Dermis blood vessel endothelial cell (primary cell): Measurements from ENCODE around the gene CEP44. TPM values are rescaled to one million over a fixed set of nuclear protein-coding genes. Genes with fewer than 3 reads are reported as not detected.
"Not testable (repeated sequence)": the region's sequence is repeated elsewhere in the genome, so short reads cannot be mapped to it uniquely, and the experiment has no call there.

Experiments used
- DNase-seq: peaks from one replicate; pipeline ENCODE4 v3.0.0; 2010
- total RNA-seq: library from RNA; depleted of rRNA; stranded (reverse); fragments of >200 nt; gene quantifications from 2 replicates; pipeline ENCODE4 v1.2.3, GENCODE V29; 2014

Gene CEP44
- total RNA-seq, 1 donor from 2014 or later, result 12.4 TPM

DNA sequence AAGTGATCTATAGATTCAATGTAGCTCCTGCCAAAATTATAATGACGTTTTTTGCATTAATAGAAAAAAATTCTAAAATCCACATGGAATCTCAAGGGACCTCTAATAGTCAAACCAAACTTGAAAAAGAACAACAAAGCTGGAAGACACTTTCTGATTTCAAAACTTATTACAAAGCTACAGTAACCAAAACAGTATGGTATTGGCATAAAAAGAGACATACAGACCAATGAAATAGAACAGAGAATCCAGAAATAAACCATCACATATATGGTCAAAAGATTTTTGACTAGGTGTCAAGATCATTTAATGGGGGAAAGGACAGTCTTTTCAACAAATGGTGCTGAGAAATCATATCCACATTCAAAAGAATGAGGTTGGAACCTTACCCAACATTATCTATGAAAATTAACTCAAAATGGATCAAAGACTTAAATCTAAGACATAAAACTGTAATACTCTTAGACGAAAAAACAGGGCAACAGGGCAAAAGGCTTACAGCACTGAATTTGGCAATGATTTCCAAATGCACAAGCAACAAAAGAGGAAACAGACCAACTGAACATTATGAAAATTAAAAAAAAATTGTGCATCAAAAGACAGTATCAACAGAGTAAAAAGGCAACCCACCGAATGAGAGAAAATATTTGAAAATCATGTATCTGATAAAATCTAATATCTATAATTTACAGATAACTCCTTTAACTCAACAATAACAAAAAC is 4.1 kb upstream of the CEP44 start:
- DNase-seq, result no peak

DNA sequence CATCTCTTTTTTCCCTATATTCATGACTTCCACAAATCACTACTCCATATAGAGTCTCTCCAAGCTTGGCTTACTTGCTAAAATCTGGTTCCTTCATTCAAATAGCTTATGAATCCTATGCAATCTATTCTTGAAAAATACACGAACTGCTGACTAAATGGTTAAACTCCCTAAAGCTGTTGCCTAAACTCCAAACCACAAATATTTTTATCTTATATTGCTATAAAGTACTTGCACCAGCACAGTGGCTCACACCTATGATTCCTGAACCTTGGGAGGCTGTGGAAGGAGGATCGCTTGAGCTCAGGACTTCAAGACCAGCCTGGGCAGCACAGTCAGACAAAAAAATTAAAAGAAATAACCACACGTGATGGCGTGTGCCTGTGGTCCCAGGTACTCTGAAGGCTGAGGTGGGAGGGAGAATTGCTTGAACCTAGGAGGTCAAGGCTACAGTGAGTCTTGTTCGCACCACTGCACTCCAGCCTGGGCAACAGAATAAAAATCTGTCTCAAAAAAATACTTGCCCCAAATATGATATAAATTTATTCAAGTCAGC is 2.5 kb upstream of the CEP44 start:
- DNase-seq, result no peak

DNA sequence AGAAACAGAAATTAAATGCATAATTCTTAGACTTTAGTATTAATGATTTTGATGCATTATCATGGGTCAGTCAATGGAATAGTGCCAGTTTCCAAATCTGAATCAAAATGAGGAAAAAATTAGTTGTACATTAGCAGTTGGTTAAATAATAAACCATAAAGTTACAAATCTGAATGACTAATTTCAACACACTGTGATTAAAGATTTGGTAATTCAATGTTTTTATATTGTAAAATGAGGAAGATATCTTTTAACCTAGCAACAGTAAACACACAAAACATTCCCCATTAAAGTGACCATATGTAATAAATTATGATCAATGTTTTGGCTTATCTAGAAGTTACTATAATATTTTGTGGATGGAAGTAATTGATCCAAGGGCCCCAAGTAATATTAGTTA is 1.8 kb upstream of the CEP44 start:
- no peak for DNase-seq

DNA sequence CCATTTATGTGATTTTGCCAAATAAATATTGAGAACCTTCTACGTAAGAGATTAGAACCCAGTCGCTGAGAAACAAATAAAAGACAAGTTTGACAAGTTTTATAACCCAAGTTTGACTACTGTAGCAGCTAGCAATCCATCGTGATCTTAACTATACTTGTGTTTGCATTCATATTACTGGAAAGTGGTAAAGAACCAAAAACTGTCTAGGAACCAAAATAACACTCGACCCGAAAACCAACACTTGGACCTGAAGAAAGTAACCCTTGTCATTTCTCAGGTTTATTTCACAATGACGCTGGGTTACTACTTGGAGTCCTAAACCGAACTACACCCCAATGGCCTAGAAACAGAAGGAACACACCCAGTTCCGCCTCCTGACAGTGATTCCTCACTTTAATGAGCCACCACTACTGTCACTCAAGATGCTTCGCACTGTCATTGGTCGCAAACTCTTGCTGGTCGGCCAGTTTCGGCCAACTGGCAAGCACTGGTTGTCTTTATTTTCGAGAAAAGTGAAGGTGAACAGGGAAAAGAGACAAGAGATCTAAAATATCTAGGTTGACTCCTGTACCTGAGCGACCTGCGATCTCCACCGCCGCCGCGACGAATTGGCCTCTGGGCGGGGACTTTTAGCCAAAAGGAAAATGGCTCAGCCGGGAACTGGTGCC is 740 bp upstream of the CEP44 start:
- peak; percentile 97 for DNase-seq

DNA sequence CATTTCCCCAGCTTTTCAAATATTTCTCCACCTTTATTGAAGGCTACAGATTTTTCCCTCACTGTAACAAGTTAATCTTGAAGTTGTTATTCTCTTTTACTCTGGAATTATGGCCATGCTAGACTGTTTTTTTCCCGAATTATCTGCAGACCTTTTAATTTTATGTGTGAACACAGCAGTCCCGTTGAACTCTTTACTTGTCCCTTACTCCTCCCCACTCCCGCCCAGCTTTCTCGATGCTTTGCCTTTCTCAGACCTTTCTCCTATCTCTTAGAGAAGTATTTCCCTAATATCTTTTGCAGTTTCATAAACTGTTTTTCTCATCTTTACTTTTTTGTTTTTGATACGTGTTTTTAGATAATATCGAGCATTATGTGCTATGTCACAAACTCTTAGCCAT is 776 bp downstream of the CEP44 start:
- no peak for DNase-seq

DNA sequence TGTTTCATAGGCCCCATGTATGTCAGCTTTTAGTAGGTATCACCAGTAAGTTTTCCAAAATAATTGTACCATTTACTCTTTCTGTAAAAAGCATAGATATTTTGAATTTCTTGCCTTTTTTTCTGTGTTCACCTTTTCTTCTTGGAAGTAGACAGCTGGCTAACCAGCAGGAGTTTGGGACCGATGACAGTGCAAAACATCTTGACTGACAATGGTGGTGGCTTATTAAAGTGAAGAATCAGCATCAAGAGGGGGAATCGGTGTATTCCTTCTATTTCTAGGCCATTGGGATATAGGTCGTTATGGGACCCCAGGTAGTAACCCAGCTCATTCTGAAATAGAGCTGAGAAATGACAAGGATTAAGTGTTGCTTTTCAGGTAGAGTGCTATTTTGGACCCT is 3.2 kb downstream of the CEP44 start:
- no peak for DNase-seq

DNA sequence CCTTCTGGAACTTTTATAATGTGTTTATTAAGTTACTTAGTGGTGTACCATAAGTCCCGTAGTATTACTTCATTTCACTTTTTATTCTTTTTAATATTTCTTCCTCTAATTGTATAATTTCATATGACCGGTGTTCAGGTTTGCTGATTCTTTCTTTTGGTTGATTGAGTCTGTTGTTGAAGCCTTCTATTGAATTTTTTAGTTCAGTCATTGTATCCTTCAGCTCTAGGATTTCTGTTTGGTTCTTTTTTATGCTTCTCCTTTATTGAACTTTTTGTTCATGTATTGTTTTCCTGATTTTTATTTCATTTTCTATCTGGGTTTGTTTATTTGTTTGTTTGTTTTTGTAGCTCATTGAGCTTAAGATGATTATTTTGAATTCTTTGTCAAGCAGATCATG is 8.8 kb downstream of the CEP44 start:
- peak; percentile 5 for DNase-seq

DNA sequence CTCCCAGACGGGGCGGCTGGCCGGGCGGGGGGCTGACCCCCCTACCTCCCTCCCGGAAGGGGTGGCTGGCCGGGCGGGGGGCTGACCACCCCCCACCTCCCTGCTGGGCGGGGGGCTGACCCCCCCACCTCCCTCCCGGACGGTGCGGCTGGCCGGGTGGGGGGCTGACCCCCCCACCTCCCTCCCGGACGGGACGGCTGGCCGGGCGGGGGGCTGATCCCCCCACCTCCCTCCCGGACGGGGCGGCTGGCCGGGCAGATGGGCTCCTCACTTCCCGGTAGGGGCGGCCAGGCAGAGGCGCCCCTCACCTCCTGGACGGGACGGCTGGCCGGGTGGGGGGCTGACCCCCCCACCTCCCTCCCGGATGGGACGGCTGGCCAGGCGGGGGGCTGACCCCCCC is 10.9 kb downstream of the CEP44 start:
- not testable (repeated sequence) for DNase-seq

GRCh38 chr4:174295142-174295541 is 11.4 kb downstream of the CEP44 start:
- not testable (repeated sequence) for DNase-seq

DNA sequence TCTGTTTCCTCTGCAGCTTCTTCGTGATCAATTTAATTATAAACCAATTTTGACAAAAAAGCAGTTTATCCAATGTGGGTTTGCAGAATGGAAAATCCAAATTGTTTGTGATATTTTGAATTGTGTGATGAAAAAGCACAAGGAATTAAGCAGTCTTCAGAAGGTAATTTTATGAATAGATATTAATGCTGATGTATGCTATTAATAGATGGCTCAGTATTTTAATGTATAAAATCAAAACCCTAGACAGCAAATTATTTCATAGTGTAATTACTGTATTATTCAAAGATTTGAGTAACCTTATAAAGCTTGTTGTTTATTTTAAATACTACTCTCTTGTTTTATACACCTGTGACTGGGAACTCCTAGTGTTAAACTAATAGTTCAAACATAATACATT is 20.0 kb downstream of the CEP44 start:
- DNase-seq, result no peak

DNA sequence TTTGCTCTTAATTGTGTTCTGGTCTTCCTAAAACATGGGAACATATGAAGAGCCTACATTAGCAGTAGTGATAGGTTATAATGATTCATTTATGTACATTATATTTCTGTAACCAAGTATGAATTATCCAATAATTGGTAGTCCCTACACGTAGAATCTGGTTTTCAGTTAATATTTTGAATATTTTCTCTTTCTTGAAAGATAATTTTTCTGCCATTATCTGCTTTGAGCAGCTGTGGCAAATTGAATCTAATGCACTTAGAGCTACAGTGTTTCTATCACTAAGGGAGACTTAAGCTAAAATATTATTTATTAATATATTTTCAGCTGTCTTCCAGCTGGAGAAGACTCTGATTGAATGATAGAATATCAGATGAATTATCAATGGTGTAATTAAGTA is 21.0 kb downstream of the CEP44 start:
- DNase-seq, result no peak

DNA sequence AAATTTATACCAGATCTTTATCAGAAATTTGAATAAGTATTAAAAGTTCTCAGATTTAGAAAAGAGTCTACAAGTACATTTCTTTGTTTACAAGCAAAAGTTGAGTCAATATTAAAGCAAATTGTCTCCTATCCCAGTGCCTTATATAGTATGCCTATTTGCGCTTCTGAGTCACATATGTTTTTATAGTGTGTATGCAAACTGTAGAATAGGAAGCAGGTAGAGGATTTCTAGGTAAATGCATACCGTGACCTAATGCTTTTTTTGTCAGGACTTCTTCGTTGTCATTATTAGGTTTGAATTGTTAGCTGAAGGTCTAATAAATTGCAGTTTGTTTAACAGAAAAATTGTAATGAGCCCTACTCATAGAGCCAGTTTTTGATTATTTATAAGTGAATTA is 22.2 kb downstream of the CEP44 start:
- DNase-seq, result no peak

GRCh38 chr4:174307694-174308093 is 24.0 kb downstream of the CEP44 start:
- no peak for DNase-seq

- DNase-seq, result no peak
Measured at GRCh38 chr4:174312993-174313392, 29.3 kb downstream of the CEP44 start.

GRCh38 chr4:174314274-174314673 is 30.6 kb downstream of the CEP44 start:
- DNase-seq, result no peak

DNA sequence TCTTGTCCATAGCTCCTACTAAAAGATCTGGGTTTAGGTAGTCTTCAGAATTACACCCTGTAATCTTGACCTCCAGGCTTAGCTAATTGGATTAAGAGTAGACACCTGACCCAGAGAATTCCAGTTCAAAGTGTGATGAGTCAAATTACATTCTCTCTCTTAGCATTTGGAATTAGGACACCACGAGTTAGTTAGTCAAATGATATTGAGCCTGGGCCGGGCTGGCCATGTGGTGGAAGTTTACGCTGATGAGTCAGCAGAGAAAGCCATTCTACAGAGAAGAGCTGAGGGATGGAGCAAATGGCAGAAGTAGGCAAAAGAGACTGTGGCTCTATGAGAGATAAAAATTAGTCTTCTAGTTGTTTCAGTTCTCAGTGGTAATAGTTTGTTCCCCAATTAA is 31.1 kb downstream of the CEP44 start:
- DNase-seq, result no peak

DNA sequence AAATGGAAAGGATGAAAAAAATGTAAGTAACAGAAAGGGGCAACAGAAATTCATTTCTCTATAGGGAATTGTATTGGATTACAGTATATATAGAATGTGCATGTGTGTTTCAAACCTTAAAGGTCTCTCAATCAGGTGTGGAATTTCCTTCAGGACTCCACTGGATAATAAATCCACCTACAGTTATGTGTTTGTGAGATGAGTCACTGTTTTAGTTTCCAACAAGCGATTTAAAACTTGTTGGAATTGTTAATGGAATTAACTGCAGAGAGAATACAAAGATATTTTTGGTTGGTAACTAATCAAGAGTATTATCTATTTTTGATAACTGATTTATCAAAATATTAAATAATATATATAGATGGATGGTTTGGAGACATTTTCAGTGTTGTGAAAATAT is 32.8 kb downstream of the CEP44 start:
- peak; percentile 6 for DNase-seq

DNA sequence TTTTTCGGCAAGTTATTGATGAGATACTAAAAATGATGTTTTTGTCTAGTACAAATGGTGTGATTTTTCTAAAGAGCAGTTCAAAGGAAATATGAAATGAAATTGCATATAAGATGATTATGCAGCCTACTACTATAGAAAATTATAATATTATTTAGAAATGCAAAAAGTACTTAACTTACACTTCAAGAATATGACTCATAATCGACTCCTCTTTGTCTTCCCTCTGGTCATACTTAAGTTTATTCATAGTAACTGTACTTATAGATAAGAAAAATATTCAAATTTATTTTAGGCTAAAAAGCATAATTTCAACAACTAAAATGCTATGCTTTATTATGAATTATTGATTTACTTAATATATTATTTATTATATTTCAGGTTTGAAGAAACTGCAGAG is 33.2 kb downstream of the CEP44 start:
- no peak for DNase-seq

DNA sequence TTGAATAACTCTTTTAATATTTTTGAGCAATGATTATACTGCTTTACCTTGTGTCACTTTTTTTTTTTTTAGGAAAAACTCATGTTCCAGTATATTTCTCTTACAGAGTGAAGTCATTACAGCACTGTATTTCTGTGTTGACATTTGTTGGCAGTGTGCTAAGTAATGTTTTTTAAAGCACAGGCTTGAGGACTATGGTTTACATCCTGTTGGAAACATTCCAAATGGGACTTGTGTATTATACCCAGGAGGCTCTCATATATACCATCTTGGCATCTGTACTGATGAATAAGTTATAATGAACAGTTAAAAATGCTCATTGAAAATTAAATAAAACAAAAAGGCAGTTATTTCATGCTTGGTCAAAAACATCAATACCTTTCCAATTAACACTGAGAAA is 33.8 kb downstream of the CEP44 start:
- DNase-seq, result peak; percentile 74

DNA sequence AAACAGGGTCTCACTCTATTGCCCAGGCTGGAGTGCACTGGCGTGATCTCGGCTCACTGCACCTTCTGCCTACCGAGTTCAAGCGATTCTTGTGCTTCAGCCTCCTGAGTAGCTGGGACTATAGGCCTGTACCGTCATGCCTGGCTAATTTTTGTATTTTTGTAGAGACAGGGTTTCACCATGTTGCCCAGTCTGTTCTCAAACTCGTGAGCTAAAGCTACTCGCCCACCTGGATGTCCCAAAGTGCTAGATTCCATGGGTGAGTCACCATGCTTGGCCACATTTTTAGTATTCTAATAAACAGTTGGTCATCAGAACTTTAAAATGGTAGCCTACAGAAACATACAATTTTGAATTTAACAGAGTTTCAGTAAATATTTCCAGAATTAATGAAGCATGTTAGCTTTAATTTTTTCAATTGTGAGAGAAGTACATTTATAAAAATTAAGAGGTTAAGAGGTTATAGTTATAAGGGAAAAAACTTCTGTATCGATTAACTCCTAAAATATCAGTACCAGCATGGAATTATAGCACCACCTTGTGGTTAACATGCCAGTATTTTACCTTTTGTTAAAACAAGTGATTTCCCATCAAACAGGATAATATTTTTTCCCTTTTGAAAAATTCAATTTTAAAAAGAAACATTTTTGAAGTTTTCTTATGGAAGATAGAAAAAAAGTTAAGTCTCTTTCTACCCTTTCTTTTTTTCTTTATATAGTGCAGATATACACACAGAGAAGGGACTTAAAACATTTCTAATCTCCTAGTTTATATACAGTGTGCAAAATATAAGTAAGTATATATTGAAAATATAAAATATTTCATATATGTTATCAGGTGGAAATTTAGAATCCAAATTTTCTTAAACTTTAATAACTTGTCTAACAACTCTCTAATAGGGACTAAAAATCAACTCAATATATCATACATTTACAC is 35.4 kb downstream of the CEP44 start:
- DNase-seq, result peak; percentile 58

DNA sequence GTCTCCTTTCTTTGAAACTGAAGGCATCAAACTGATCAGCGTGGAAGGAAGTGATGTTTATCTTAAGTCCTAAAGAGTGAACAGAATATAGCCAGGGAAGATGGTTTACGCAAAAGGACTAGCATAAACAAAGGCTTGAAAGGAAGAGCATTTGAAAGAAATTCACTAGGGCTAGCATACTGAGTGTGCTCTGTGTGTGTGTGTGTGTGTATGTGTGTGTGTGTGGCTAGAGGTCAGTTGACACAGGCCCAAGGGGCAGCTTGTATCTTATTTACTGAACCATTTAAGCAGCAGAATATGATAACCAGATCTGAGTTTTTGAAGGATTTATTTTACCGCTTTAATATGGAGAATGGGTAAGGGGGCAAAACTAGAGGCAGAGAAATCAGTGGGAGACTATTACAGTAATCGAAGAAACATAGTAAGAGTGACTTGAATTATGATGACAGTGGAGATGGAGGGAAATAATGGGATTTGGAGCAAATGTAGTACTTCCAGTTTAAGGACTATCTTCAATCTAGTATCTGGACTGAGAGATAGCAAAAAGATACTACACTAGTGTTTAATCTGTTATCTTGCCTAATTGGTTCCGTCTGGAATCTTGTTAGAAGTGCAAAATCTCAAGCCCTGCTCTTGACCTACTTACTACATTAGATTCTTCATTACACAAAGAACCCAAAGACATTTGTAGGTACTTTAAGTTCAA is 36.9 kb downstream of the CEP44 start:
- peak; percentile 6 for DNase-seq

- DNase-seq, result no peak
Measured at GRCh38 chr4:174324236-174324635, 40.5 kb downstream of the CEP44 start.

- DNase-seq, result no peak
Measured at GRCh38 chr4:174324725-174325124, 41.0 kb downstream of the CEP44 start.
